ENCODE measurements around the gene RBBP8NL. TPM values are rescaled to one million over a fixed set of nuclear protein-coding genes. Genes with fewer than 3 reads are reported as not detected.

Gene RBBP8NL
- total RNA-seq, 1 experiment from 2014 or later = 39.2 TPM

DNA sequence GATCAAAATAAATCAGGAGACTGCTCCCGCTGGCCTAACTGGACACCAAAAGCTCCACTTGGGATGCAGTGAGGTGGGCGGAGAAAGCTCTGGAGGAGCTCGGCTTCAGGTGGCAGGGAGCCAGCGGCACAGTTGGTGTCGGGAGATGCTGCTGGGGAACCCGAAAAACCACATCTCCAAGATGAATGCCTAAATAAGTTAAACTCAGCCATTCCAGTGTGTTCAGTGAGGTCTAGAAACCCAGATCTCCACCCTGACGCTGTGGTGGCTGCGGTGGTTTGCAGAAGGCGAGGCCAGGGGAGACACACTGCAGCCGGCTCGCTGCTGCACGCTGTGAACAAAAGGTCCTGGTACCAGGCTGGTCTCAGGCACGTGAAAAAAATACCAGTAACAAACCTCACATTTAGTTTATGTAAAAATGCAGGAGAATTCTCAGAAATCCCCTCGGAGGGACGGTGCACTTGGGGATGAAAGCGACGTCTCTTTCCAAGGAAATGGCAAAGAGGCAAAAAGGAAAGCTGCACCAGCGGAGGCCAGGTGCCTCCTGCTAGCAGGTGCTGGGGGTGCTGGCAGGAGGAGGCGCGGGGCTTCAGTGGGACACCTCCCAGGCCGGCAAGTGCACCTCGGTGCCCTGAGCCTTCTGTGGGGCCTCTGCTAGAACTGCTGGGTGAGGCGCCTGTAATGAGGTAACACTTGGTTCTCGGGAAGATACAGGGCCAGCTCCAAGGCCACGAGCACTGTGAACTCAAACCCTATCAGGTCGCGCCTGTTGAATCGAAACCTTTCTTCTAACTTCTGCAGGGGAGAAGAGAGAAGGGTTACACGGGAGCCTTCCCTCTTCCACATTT is 36.8 kb downstream of the RBBP8NL start:
- H3K36me3 Mint-ChIP-seq (ENCODE audit: insufficient read depth, unreplicated experiment) = peaks cover 75% of the 10 kb centered on the region
- H3K27me3 Mint-ChIP-seq (ENCODE audit: insufficient read depth, unreplicated experiment) = no peaks in the 10 kb centered on the region
- no peak for TF ChIP-seq CTCF (IDR thresholded peaks at IDR 0.05; ENCODE audit: insufficient read depth in 1 of 2, low read depth in 1 of 2, low read length in 1 of 2, severe bottlenecking in 1 of 2, unreplicated experiment in 1 of 2)
- ChIA-PET CTCF (interaction anchor here (0.7 to 1.8 kb wide), 4 partner anchors 8 to 88 kb away, joined by 5 to 8 read pairs (median 6); no protein-coding TSS in a partner anchor), POLR2A (interaction anchor here (0.6 to 0.7 kb wide), 3 partner anchors 17 to 352 kb away, joined by 3 to 6 read pairs (median 3); no protein-coding TSS in a partner anchor)
- H3K4me3 Mint-ChIP-seq (ENCODE audit: unreplicated experiment) = peak overlapping the region; percentile 15
- no peaks in the 10 kb centered on the region for H3K9me3 Mint-ChIP-seq (ENCODE audit: unreplicated experiment)
- H3K9me3 ChIP-seq = no peaks in the 10 kb centered on the region
- no TSS peak for BruUV-seq (replicated peaks)
- peaks cover 28% of the 10 kb centered on the region for H3K4me1 Mint-ChIP-seq (ENCODE audit: low read depth, unreplicated experiment)
- H3K36me3 ChIP-seq (ENCODE audit: control insufficient read depth, insufficient read depth, low read length) = peaks cover 16% of the 10 kb centered on the region
- H3K27me3 ChIP-seq (replicated peaks; ENCODE audit: control insufficient read depth, insufficient read depth, low read length) = no peaks in the 10 kb centered on the region
- DNase-seq = no peak
- no peak overlapping the region for H3K4me3 ChIP-seq (ENCODE audit: low read depth, low read length)
- peak overlapping the region; percentile 78 for H3K27ac Mint-ChIP-seq (ENCODE audit: unreplicated experiment)
- H3K4me1 ChIP-seq = peaks cover 10% of the 10 kb centered on the region
- intact Hi-C loops (cut with micrococcal nuclease; ENCODE audit: unreplicated experiment) = no loop called here

DNA sequence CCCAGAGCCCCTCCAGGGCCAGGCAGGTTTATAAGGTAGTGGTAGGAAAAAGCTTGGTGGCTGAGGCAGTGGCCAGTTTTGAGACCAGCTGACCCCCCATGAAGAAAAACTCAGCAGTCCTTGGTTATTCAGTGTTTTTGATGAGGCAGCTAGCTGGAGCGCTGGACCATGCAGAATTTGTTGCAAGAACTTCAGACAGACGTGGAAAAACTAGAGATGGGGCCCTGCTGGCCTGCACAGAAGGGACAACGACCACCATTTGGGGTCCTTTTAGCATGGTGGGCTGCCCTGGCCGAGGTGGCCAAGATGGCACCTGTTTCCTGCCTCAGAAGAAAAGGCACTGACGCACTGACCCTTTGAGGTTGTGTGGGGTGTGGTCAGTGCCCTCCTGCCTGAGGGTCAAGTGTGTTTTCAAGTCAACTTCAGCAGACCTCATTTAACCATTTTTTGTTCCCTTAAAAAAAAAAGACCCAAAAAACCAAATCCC is 37.7 kb downstream of the RBBP8NL start:
- Mint-ChIP-seq H3K27ac (ENCODE audit: unreplicated experiment) (peak overlapping the region; percentile 95), H3K36me3 (ENCODE audit: insufficient read depth, unreplicated experiment) (peaks cover 82% of the 10 kb centered on the region), H3K9me3 (ENCODE audit: unreplicated experiment) (no peaks in the 10 kb centered on the region), H3K4me1 (ENCODE audit: low read depth, unreplicated experiment) (peaks cover 28% of the 10 kb centered on the region), H3K27me3 (ENCODE audit: insufficient read depth, unreplicated experiment) (no peaks in the 10 kb centered on the region), H3K4me3 (ENCODE audit: unreplicated experiment) (peak overlapping the region; percentile 99)
- no peak for TF ChIP-seq CTCF (IDR thresholded peaks at IDR 0.05; ENCODE audit: insufficient read depth in 1 of 2, low read depth in 1 of 2, low read length in 1 of 2, severe bottlenecking in 1 of 2, unreplicated experiment in 1 of 2)
- H3K27me3 ChIP-seq (replicated peaks; ENCODE audit: control insufficient read depth, insufficient read depth, low read length) = no peaks in the 10 kb centered on the region
- ChIA-PET POLR2A (interaction anchor here (0.6 to 0.7 kb wide), 2 partner anchors 87 to 353 kb away, joined by 3 to 6 read pairs; no protein-coding TSS in a partner anchor), CTCF (interaction anchor here (1.0 to 1.3 kb wide), 2 partner anchors 21 to 227 kb away, joined by 3 to 4 read pairs; no protein-coding TSS in a partner anchor)
- no peak for DNase-seq
- peaks cover 13% of the 10 kb centered on the region for H3K4me1 ChIP-seq
- intact Hi-C loops (cut with micrococcal nuclease; ENCODE audit: unreplicated experiment) = no loop called here
- no peaks in the 10 kb centered on the region for H3K9me3 ChIP-seq
- H3K36me3 ChIP-seq (ENCODE audit: control insufficient read depth, insufficient read depth, low read length) = peaks cover 16% of the 10 kb centered on the region
- H3K4me3 ChIP-seq (ENCODE audit: low read depth, low read length) = no peak overlapping the region
- BruUV-seq (replicated peaks) = no TSS peak

- no TSS peak for BruUV-seq (replicated peaks)
- H3K9me3 Mint-ChIP-seq (ENCODE audit: unreplicated experiment) = no peaks in the 10 kb centered on the region
- peak overlapping the region; percentile 95 for H3K27ac Mint-ChIP-seq (ENCODE audit: unreplicated experiment)
- H3K27me3 Mint-ChIP-seq (ENCODE audit: insufficient read depth, unreplicated experiment) = no peaks in the 10 kb centered on the region
- Histone ChIP-seq H3K4me3 (ENCODE audit: low read depth, low read length) (no peak overlapping the region), H3K27me3 (replicated peaks; ENCODE audit: control insufficient read depth, insufficient read depth, low read length) (no peaks in the 10 kb centered on the region), H3K36me3 (ENCODE audit: control insufficient read depth, insufficient read depth, low read length) (peaks cover 16% of the 10 kb centered on the region), H3K4me1 (peaks cover 13% of the 10 kb centered on the region), H3K9me3 (no peaks in the 10 kb centered on the region)
- intact Hi-C loops (cut with micrococcal nuclease; ENCODE audit: unreplicated experiment) = no loop called here
- peak overlapping the region; percentile 99 for H3K4me3 Mint-ChIP-seq (ENCODE audit: unreplicated experiment)
- peak in 1 of 2 experiments; percentile 2 for TF ChIP-seq CTCF (IDR thresholded peaks at IDR 0.05; ENCODE audit: insufficient read depth in 1 of 2, low read depth in 1 of 2, low read length in 1 of 2, severe bottlenecking in 1 of 2, unreplicated experiment in 1 of 2)
- H3K36me3 Mint-ChIP-seq (ENCODE audit: insufficient read depth, unreplicated experiment) = peaks cover 82% of the 10 kb centered on the region
- CTCF ChIA-PET = interaction anchor here (0.6 to 1.3 kb wide), 4 partner anchors 11 to 228 kb away, joined by 3 to 4 read pairs (median 4); no protein-coding TSS in a partner anchor
- no peak for DNase-seq
- H3K4me1 Mint-ChIP-seq (ENCODE audit: low read depth, unreplicated experiment) = peaks cover 28% of the 10 kb centered on the region
- POLR2A ChIA-PET = interaction anchor here (3.0 kb wide), 1 partner anchor 22 kb away, joined by 43 read pairs; the partner anchor contains the start of gene LAMA5
Observed at GRCh38 chr20:62388839-62389600, 38.3 kb downstream of the RBBP8NL start.
